ENCODE measurements around the gene ARHGAP35. TPM values are rescaled to one million over a fixed set of nuclear protein-coding genes. Genes with fewer than 3 reads are reported as not detected.
A peak's percentile ranks its signal among the peaks of the same experiment; 100 is the strongest.

Gene ARHGAP35
- total and polyA plus RNA-seq, 10 of the 15 experiments (the other 5 are each of a cell fraction or from before 2014, with no cell fraction given) = 0.85 to 29.9 (median 11.5) TPM

GRCh38 chr19:46850228-46851203, 10.3 kb upstream of the ARHGAP35 start, which contains the start of gene AP2S1 (continued):
- TF ChIP-seq NKRF (conservative IDR thresholded peaks at IDR 0.05) = peak; percentile 89
- no peak for TF ChIP-seq SUZ12 (IDR thresholded peaks at IDR 0.05; ENCODE audit: unreplicated experiment)
- no peak for TF ChIP-seq MYB (IDR thresholded peaks at IDR 0.05; ENCODE audit: borderline replicate concordance, low read depth, low read length)
- peak; percentile 78; the same call in 1 of the 2 replicates for TF ChIP-seq PML (IDR thresholded peaks at IDR 0.05; ENCODE audit: low read length)
- no peak for TF ChIP-seq BRCA1 (IDR thresholded peaks at IDR 0.05; ENCODE audit: low read depth, low read length)
- TF ChIP-seq GABPA (IDR thresholded peaks at IDR 0.05; ENCODE audit: low read depth) = peak; percentile 94
- TF ChIP-seq RAD51 (IDR thresholded peaks at IDR 0.05) = no peak
- TF ChIP-seq POLR2AphosphoS2 (IDR thresholded peaks at IDR 0.05; ENCODE audit: low read depth, low read length) = no peak
- TF ChIP-seq IKZF1 (conservative IDR thresholded peaks at IDR 0.05) = peak; percentile 100
- no peak for TF ChIP-seq CBX3 (IDR thresholded peaks at IDR 0.05; ENCODE audit: borderline replicate concordance, low read depth)
- peak; percentile 85 for TF ChIP-seq YY1 (IDR thresholded peaks at IDR 0.05; ENCODE audit: low read depth, low read length)
- TF ChIP-seq JUND (IDR thresholded peaks at IDR 0.05; ENCODE audit: low read depth, low read length) = no peak
- no peak for TF ChIP-seq RB1 (IDR thresholded peaks at IDR 0.05; ENCODE audit: borderline replicate concordance)
- peak; percentile 95 for TF ChIP-seq ZBTB40 (IDR thresholded peaks at IDR 0.05; ENCODE audit: borderline replicate concordance)
- no peak for TF ChIP-seq ZBED1 (IDR thresholded peaks at IDR 0.05; ENCODE audit: borderline replicate concordance)
- no peak for TF ChIP-seq SREBF2 (IDR thresholded peaks at IDR 0.05; ENCODE audit: low read length)
- no peak for TF ChIP-seq MTA2 (IDR thresholded peaks at IDR 0.05; ENCODE audit: low read depth)
- TF ChIP-seq ATF7 (IDR thresholded peaks at IDR 0.05; ENCODE audit: low read depth) = peak; percentile 51; the same call in 1 of the 2 replicates
- TF ChIP-seq RUNX3 (IDR thresholded peaks at IDR 0.05; ENCODE audit: low read length) = peak; percentile 90
- TF ChIP-seq USF1 (IDR thresholded peaks at IDR 0.05; ENCODE audit: borderline replicate concordance, extremely low read length, insufficient read depth, low read depth, low read length) = no peak
- TF ChIP-seq DPF2 (IDR thresholded peaks at IDR 0.05) = no peak
- TF ChIP-seq SMARCA5 (IDR thresholded peaks at IDR 0.05) = peak; percentile 48; the same call in 1 of the 2 replicates
- no peak for TF ChIP-seq PBX3 (IDR thresholded peaks at IDR 0.05; ENCODE audit: insufficient replicate concordance, low read depth, low read length)

All from GM12878 (cell line).